Peyer's patch (tissue), 4 donors: ENCODE measurements around the gene SASH1. TPM values are rescaled to one million over a fixed set of nuclear protein-coding genes. Genes with fewer than 3 reads are reported as not detected.

Experiments
- DNase-seq, 3 donors: peaks; one replicate each; pipeline ENCODE4 v3.0.0-alpha.2; 2017 to 2019
- H3K27ac ChIP-seq, 4 donors: fragments of 200-600 bp; sonication (generic); one replicate each; pipeline ENCODE4 v1.5.1; 2016 to 2019
- H3K27me3 ChIP-seq, 2 donors: fragments of 200-600 bp; sonication (generic); one replicate each; pipeline ENCODE4 v1.5.1; 2019
- H3K36me3 ChIP-seq, 3 donors: fragments of 200-600 bp; sonication (generic); one replicate each; pipeline ENCODE4 v1.5.1; 2016 to 2019
- H3K4me1 ChIP-seq, 4 donors: fragments of 200-600 bp; sonication (generic); one replicate each; pipeline ENCODE4 v1.5.1; 2016 to 2019
- H3K4me3 ChIP-seq, 4 donors: fragments of 200-600 bp; sonication (generic); 1 replicate in 3 of 4; 2 replicates in 1 of 4; pipeline ENCODE4 v1.5.1; 2016 to 2019; ENCODE audit warnings: mild to moderate bottlenecking in 1 of 4
- H3K9me3 ChIP-seq, 4 donors: fragments of 200-600 bp; sonication (generic); one replicate each; pipeline ENCODE4 v1.5.1; 2016 to 2019; ENCODE audit warnings: mild to moderate bottlenecking in 1 of 4
- CTCF ChIP-seq, 6 experiments: fragments of 450-650 bp in 4 of 6; fragments of 200-600 bp in 2 of 6; sonication (generic) in 1 of 6; IDR thresholded peaks; one replicate each; pipeline ENCODE4 v1.5.1; 2017 to 2019; ENCODE audit warnings: antibody characterized with exemption in 6 of 6, mild to moderate bottlenecking in 3 of 6, moderate library complexity in 1 of 6
- POLR2A ChIP-seq, 2 donors: fragments of 450-650 bp; IDR thresholded peaks; one replicate each; pipeline ENCODE4 v1.5.1; 2017; ENCODE audit warnings: antibody characterized with exemption in 2 of 2, mild to moderate bottlenecking in 2 of 2, moderate library complexity in 2 of 2
- total RNA-seq, 4 donors: library from RNA; depleted of rRNA; stranded (reverse); fragments of >200 nt; gene quantifications; one replicate each; pipeline ENCODE4 v1.1.0, GENCODE V29; 2016

The SASH1 gene
- total RNA-seq, 4 donors from 2014 or later: 17.2 to 141 (median 38.1) TPM

GRCh38 chr6:148479497-148479896 lies 136.9 kb downstream of the SASH1 start:
- Histone ChIP-seq H3K27ac (peak overlapping the region in 1 of 4 donors; percentile 28), H3K36me3 (peaks cover 0 to 4% (median 0%) of the 10 kb centered on the region in 3 donors), H3K4me1 (no peaks in the 10 kb centered on the region), H3K4me3 (no peak overlapping the region), H3K27me3 (no peaks in the 10 kb centered on the region), H3K9me3 (no peaks in the 10 kb centered on the region)
- no peak for TF ChIP-seq CTCF (IDR thresholded peaks at IDR 0.05)
- no peak for TF ChIP-seq POLR2A (IDR thresholded peaks at IDR 0.05)
- no peak for DNase-seq

- Histone ChIP-seq H3K27me3 (no peaks in the 10 kb centered on the region), H3K4me1 (no peaks in the 10 kb centered on the region), H3K4me3 (no peak overlapping the region), H3K9me3 (no peaks in the 10 kb centered on the region), H3K27ac (no peak overlapping the region), H3K36me3 (peaks cover 0 to 4% (median 0%) of the 10 kb centered on the region in 3 donors)
- no peak for DNase-seq
- TF ChIP-seq CTCF (IDR thresholded peaks at IDR 0.05): no peak
- TF ChIP-seq POLR2A (IDR thresholded peaks at IDR 0.05): no peak
Observed at GRCh38 chr6:148487461-148487860, 144.8 kb downstream of the SASH1 start.

GRCh38 chr6:148491638-148492251 lies 149.1 kb downstream of the SASH1 start:
- Histone ChIP-seq H3K9me3 (no peaks in the 10 kb centered on the region), H3K4me1 (no peaks in the 10 kb centered on the region), H3K27ac (no peak overlapping the region), H3K36me3 (peaks cover 0 to 4% (median 0%) of the 10 kb centered on the region in 3 donors), H3K4me3 (no peak overlapping the region), H3K27me3 (no peaks in the 10 kb centered on the region)
- DNase-seq: no peak
- TF ChIP-seq CTCF (IDR thresholded peaks at IDR 0.05): no peak
- no peak for TF ChIP-seq POLR2A (IDR thresholded peaks at IDR 0.05)

- peaks cover 0 to 4% (median 0%) of the 10 kb centered on the region in 3 donors for H3K36me3 ChIP-seq
- H3K4me1 ChIP-seq: no peaks in the 10 kb centered on the region
- no peaks in the 10 kb centered on the region for H3K9me3 ChIP-seq
- no peaks in the 10 kb centered on the region for H3K27me3 ChIP-seq
- H3K27ac ChIP-seq: no peak overlapping the region
- no peak for DNase-seq
- no peak overlapping the region for H3K4me3 ChIP-seq
- TF ChIP-seq POLR2A (IDR thresholded peaks at IDR 0.05) (no peak), CTCF (IDR thresholded peaks at IDR 0.05) (no peak)
Observed at GRCh38 chr6:148492654-148493290, 150.1 kb downstream of the SASH1 start.

- Histone ChIP-seq H3K36me3 (no peaks in the 10 kb centered on the region), H3K4me3 (no peak overlapping the region), H3K27ac (no peak overlapping the region), H3K27me3 (no peaks in the 10 kb centered on the region), H3K4me1 (no peaks in the 10 kb centered on the region), H3K9me3 (no peaks in the 10 kb centered on the region)
- no peak for DNase-seq
- TF ChIP-seq CTCF (IDR thresholded peaks at IDR 0.05) (no peak), POLR2A (IDR thresholded peaks at IDR 0.05) (no peak)
Observed at GRCh38 chr6:148493424-148493823, 150.8 kb downstream of the SASH1 start.
